ENCODE measurements around the gene SND1.
"Not testable (repeated sequence)": the region's sequence is repeated elsewhere in the genome, so short reads cannot be mapped to it uniquely, and the experiment has no call there.

Gene SND1

DNA sequence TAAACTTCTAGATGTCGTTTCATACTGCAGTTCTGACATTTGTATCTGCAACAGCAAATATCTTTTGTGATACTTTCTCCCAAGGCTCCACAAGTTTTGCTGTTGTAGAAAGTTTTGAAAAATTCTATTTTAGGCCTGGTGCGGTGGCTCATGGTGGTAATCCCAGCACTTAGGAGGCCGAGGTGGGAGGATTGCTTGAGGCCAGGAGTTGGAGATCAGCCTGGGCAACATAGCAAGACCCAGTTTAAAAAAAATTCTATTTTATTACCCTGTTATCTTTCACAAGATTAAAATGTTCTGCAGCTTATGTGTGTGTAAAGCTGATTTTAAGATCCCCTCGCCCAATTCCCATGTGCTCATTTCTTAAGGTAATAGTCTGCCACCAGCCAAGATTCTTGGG, 1.4 kb downstream of the SND1 start:
- DNase-seq: no peak

DNA sequence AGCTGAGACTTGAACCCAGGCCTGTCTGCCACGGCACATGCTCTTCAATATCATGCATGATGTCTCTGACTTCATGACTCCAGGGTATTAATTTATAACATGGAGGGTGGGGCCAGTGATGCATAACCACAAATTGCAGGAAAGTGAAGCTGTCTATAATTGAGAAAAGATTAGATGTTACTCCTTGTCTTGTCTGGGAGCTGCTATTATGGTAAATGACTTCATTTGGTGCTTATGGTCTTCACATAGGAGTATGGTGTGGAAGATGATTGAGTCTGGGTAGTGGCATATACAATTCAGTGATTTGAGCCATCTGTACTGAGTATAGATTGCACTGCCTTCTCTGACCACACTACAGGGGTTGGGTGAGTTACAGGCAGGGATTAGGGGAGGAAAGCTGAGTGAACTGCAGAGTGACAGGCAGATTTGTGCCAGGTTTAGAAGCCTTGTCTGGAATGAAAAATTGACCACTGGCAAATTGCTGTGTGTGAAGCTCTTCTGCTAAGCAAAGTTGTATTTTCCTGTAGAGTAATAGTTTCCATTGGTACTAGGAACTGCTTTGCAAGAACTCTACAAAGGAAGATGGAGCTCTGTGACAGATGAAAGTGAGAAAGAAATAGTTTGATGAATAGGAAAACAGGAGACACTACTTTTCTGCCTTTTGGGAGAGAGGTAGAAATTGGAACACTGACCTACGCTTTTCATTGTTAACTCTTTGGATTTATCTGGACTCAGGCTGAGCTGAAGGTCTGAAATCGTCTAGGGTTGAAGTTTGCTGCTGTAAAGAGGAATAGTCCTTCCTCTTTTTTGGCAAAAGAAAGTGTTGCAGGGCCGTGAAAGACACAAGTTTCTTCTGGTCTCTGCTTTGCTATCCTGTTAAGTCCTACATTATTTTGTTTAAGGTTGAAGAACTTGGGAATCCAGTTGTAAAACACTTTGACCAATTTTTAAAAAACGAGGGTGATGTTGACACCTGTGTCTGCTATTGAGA, 2.7 kb downstream of the SND1 start:
- DNase-seq: no peak

DNA sequence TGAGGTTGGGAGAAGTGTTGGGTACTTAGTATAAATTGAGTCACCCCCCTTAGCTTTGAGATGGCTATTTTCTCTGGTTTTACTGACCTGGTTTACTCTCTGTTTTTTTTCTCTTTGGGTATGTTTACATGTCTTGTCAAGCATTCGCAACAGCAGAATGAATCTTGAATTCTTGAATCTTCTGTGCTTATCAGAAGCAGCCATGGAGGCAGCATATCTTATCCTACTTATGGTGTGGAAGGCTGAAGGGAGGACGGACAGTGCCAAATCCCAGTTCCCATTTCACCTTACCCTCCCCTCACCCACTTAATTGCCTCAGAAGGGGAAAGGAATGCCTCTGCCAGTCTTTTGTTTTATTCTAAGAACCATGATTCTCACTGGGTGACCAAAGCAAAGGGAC, 3.7 kb downstream of the SND1 start:
- DNase-seq: no peak

DNA sequence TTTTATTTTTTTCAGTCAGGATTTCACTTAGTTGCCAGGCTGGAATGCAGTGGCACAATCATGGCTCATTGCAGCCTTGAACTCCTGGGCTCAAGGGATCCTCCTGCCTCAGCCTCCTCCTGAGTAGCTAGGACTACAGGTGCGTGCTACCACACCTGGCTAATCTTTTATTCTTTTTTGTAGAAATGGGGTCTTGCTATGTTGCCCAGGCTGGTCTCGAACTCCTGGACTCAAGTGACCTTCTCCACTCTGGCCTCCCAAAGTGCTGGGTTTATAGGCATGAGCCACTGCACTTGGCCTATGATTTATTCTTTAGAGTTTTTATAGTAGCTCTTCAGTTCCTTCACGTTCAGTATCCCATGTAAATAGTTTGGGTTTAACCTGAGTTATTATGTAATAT, 5.5 kb downstream of the SND1 start:
- no peak for DNase-seq

DNA sequence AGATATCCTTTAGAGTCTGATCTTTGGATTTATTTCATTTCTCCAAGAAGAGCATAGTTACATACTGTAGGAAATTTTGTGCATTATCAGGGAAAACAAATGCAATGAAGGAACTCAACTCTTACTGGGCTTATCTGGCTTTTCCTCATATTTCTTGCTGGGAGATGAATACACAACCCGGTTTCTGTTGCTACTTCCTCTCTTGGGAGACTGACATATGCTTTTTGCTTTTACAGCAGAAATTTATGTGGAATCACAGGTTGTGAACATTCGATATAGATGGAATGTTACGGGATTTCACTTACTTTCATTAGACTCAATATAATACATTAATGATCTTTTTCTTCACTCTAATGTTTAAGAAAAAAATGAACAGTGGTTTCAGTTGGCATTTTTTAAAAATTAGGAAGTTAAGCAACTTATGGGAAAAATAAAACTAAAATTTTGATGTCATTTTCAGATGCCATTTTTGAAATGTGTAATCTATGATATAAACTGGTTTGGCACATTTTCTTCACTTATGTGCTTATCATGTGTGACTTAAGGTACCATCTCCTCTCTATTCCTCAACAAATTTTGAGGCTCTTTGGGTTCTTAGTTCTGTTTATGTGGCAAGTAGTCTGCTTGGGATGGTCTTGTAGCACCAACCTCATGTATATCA, 7.1 kb downstream of the SND1 start:
- DNase-seq: no peak

DNA sequence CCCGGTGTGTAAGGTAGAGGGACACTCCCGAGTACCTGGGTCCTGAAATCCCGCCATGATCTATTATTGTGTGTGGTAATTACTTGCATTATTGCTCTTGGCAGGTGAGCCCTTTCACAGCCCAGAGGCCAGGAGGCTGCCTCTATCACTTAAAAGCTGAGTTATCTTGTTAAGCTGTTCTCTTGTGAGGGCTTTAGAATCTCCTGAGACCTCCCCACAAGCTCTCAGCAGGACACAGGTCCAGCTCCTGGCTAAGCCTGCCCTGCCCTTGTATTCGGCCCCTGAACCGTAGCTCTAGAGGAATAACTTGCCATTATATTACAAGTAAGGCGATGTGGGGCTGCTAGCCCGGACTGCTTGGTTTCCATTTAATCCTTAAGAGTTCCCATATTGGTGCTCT, 13.9 kb downstream of the SND1 start:
- DNase-seq: no peak

DNA sequence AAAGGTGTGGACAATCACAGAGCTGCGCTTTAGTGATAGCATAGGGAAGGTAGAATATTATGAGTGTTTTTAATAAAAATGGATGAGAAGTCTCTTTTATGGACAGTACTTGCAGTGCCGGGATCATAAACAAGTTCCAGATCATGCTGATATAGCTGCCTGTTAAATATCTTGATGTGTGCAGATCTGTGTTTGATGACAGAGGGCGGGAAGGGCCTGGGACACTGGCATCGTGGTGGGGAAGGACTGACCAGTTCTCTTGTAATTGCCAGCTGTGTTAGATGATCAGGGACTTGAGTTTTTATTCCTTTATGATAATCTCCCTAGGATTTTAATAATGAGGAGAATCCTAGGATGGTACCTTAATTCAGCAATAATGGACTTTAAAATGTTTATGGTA, 14.6 kb downstream of the SND1 start:
- no peak for DNase-seq

DNA sequence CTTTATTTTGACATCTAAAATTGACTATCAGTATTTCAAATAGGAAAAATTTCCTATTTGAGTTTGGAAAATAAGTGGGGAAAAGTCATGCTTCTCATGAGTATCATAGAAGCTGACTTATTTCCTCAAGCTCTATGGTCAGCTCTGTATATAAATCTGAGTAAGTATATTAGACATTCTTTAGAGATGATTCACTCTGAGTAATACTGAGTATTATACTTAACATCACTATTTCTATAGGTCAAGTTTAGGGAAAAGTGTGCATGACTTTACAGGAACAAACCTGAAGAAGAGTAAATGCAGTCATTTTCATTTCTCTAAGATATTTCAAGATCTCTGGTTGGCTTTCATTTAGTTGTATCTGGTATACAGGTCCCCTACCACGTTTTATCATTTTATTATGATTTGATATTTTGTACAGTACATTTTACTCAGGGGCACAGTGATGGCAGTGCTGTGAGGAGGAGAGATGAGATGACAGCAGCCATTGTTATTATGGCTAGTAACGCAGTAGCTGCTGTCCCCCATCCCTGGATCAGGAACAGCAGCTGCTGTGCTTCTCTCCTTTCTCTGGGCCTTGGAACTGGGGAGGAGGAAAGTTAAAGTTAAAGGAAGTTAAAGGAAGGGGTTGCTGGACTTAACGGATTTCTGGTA, 15.2 kb downstream of the SND1 start:
- no peak for DNase-seq

DNA sequence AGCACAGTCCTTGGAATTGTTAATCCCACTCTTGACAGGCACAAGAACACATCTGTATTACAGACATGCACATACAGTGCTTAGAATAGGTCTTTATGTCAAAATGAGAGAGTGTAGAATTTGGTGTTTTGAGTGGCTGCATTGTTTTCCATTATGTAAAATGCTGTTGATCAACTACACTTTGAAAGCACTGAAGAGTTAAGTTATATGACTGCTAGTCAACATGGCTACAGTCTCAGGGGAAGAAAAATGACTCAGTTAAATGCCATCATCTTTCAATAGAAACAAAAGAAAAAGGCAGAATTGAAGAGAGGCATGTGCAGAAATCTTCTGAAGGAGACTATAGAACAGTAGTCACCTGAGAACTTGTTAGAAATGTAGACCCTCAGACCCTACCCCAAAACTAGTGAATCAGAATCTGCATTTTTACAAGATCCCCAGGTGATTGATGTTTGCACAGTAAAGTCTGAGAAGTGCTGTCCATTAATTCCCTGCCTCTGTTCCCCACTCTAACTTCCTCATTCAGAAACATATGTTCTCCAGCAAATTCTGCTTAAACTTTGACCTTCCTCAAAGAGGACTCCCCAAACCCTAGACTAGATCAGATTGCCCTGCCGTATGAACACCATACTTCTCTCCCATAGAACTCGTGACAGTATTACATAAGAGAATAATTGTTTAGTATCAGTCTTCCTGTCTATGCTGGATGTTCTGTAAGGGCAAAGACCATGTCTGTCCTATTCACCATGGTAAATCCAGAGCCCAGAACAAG, 16.0 kb downstream of the SND1 start:
- DNase-seq: no peak

DNA sequence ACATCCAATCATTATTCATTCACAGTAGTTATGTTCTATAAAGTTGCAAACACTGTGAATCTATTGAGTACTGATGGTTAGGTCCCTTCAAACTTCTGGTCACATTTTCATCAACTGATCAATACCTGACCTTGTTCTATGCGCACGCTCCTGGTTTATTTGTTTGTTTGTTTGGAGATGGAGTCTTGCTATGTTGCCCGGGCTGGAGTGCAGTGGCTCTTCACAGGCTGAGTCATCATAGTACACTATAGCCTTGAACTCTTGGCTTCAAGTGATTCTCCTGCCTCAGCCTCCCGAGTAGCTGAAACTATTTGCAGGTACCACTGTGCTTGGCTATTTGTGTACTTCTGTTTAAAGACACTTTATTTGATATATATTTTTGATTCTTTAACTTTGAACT, 19.3 kb downstream of the SND1 start:
- no peak for DNase-seq

DNA sequence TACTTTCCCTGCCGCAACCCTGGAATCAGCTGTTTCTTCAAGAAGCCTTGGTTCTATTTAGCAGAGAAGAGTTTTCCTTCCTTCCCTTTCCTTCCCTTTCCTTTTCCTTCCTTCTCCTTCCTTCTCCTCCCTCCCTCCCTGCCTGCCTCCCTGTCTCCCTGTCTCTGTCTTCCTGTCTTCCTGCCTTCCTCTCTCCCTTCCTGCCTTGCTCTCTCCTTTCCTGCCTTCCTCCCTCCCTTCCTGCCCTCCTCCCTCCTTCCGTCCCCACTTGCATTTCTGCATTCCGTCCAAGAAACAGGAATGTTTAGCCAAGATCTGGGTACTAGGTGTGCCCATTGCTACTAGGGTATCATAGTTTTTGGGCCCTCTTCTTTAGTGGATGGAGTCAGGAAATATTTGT, 21.9 kb downstream of the SND1 start:
- DNase-seq: no peak

DNA sequence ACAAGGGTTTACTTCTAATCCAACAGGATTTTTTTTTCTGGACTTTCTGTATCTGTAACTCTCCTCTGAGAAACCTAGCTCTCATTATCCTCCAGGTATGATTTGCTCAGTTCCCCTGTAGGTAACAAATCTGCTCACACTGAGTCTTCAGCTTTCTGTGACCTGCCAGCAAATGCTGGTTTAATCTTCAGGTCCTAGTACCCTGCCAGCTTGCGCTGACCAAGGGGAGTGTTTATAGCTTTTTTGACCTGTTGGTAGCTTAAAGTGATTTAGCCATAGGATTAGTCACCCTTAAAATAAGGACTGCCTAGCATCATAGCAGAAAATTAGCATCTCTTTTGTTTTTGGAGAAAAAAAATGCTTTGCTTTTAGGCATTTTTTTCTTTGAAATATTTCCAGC, 22.4 kb downstream of the SND1 start:
- no peak for DNase-seq

DNA sequence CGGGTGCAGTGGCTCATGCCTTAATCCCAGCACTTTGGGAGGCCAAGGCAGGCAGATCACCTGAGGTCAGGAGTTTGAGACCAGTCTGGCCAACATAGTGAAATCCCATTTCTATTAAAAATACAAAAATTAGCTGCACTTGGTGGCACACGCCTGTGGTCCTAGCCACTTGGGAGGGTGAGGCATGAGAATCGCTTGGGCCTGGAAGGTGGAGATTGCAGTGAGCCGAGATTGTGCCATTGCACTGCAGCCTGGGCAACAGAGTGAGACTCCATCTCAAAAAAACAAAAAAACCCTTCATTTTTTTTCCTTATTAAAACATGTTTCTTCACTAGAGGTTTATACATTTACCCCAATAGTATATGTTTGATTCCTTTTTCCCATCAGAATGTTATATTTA, 22.9 kb downstream of the SND1 start:
- not testable (repeated sequence) for DNase-seq

DNA sequence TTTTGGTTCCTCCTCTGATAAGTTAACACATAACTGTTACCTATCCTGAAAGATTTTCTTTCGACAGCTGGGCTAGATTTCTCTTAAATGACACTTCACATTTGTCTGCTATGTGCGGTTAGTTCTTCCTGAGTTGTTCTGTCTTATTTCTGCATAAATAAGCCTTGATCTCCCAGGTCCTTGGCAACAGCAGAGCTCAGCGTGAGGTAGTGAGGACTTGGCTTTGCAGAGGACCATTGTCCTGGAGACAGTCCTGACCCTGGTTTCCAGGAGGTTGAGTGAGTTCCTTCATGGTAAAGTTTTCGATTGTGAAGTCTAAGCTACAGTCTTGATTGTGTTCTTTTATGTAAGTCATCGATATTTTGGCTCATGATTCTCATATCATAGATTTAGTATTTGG, 23.7 kb downstream of the SND1 start:
- DNase-seq: no peak

DNA sequence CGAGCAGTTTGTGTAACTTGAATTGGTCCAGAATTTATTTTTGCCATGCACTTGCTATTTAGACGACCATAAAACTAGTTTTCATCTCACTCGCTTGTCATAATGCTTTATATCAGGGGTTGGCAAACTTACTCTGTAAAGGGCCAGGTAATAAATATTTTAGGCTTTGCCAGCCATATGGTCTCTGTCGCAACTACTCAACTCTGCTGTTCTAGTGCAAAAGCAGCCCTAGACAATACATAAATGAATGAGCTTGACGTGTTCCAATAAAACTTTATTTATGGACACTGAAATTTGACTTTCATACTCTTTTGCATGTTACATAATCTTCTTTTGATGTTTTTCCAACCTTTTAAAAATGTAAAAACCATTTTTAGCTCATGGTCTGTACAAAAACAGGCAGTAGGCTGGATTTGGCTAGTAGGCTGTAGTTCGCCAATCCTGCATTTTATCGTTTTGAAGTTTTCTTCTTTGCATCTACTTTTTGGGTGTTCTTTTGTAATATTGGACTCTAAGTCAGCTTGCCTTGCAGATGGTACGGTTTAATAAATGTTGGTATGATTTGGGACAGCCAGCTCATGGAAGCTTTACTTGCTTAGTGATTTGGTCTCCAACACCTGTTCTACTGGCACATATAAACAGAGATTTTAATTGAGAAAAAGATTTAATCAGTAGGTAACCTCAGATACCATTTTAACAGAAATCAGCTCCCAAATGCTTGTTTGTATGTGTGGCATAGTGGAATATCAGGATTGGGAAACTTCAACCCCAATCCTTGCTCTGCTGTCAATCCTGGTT, 25.6 kb downstream of the SND1 start:
- no peak for DNase-seq

DNA sequence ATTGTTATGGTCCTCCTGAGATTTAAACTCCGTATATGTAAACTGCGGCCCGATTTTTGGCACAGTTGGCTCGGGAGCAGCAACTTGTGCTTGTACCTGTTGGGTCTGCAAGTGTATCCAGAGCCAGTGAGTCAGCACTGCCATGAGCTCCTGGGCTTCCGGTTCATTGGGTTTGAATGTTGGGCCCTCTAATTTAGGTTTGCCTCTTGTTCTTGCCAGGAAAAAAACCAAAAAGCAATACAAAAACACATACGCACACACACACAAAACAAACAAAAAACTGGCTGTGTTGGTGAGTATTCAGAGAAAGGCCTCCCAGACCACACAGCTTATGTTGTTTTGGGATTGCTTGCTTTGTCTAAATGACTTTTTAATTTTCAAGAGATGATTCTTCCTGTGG, 26.3 kb downstream of the SND1 start:
- DNase-seq: no peak

DNA sequence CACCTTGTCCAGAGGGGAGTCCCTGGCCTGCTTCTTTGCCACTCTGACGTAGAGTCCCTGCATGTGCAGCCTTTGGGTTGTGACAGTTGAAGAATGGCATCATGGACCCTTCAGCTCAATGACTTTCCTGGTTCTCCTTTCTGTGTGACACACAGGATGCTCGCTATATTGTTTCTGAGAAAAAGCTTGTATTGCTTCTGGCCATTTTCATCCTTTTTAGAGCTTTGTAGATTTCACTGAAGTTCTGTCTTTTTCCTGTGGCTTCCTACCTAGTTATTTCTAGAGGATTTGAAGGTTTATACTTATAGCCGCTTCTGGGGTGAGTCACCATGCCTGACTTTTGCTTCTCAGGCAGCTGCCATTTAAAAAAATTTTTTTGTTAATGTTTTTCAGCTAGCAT, 27.0 kb downstream of the SND1 start:
- no peak for DNase-seq

DNA sequence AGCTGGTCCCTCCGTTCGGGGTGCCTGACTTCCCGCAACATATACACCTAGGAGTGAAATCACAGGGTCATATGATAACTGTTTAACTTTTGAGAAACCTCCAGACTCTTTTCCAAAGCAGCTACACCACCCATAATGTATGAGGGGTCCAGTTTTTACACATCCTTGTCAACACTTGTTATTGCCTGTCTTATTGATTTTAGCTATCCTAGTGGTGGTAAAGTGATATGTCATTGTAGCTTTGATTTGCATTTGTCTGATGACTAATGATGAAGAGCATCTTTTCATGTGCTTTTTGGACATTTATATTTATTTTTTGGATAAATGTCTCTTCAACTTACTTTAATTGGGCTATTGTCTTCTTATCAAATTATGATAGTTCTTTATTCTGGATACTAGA, 29.0 kb downstream of the SND1 start:
- no peak for DNase-seq

DNA sequence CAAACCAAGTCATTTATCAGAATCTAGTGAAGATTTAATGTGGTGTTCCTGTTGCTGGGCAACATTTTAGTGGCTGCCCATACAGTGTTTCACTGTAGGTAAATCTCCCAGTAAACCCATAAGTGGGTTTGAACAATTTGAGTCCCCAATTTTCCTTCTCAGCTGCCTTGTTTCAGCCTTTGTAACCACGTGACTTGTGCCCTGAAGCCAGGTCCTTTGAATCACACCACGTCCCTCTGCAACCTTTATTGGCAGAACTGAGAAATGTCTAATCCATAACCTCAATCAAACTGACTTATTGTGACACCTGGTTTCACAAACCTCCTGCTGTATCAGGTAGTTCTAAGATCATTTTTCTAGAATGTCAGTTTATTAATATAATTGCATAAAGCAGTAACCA, 30.1 kb downstream of the SND1 start:
- DNase-seq: no peak

DNA sequence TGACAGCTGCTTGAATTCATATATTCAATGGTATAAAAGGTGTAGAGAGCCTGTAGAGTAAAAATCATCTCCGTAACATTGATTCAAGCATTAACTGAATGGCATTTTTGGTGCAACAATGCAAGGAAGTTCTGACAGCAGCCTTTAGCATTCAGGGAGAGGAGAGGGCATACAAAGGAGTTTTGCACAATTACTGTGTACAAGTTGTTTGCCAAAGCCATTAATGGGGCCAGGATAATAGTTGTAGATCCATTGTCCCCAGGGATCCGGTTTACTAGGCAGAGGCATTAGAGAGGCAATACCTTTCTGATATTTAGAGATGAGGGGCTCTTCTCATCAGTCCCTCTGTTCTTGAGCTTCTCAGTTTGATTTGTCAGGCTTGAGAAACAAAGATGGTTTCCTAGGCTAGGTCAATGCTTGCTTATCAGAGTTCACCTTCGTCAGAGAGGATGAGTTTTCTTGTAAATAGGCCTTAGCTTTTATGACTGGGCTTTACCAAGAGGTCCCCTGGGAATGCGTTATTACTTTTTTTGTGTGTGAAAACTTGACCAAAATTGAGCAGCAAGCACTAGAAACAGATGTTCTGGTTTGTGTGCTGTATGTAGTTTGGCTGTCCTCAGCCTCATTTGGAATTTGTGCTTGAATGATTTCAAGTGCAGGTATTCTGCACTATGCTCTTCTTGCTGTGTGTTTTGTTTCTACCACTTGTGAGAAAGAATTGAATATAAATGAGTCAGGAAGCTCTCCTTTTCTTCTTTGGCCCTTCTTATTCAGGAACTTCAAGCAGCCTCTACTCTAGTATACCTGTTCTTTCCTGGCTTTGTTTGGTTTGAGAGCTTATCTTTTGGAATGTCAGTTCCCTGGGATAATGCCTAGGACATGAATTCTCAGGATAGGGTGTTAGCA, 32.0 kb downstream of the SND1 start:
- no peak for DNase-seq

DNA sequence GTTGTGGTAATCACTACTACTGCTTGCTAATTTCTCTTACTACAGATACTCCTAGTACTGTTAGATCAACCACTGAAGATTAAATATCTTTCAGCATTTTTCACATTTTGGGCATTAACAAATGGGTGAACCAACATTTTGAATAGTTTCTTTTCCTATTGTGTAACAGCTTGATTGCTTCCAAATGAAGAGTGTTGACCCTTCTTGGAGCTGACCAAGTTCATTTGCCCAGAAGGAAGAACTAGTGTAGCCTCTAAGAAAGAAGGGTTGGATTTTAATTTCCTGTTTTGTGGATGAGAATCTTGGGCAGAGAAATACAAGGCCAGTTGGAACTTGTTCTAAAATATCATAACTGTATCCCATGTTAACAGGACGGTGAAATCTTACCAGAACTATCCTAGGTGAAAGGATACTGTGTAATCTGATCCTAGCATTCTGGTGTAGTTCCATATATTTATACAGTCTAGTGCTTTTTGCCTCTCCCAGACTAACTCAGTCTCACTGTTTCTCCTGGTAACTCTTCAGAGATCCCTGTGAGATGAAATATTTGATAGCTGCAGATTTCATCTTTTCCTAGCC, 37.3 kb downstream of the SND1 start:
- DNase-seq: no peak
